Caco-2 (cell line): ENCODE data around the gene RANBP10. TPM values are rescaled to one million over a fixed set of nuclear protein-coding genes. Genes with fewer than 3 reads are reported as not detected.

Experiments
- BruUV-seq: library from RNA; stranded (reverse); fragments of 400-500 nt; replicated peaks from 2 replicates; lab custom pipeline; 2021; lab: Mats Ljungman, UMichigan
- CTCF ChIA-PET: fragments of 300-600 bp; sonication (Branson Sonifier 250); formaldehyde crosslinking; loops from one replicate; lab custom pipeline; 2022; ENCODE audit warnings: antibody characterized with exemption; lab: Charles Lee
- POLR2A ChIA-PET: fragments of 300-600 bp; sonication (Branson Sonifier 250); formaldehyde crosslinking; loops from one replicate; lab custom pipeline; 2022; ENCODE audit warnings: antibody characterized with exemption; lab: Charles Lee
- DNase-seq, 2 experiments: peaks; one replicate each; pipeline versions ENCODE4 v3.0.0 to v3.0.0-alpha.2; 2020 to 2022
- H3K27me3 ChIP-seq: replicated peaks from 2 replicates; pipeline ENCODE4 v1.6.0; 2011; ENCODE audit warnings: low read length; ENCODE audit not compliant: control insufficient read depth, insufficient read depth
- H3K36me3 ChIP-seq: 2 replicates; pipeline ENCODE4 v1.5.1; 2011; ENCODE audit warnings: low read length; ENCODE audit not compliant: control insufficient read depth, insufficient read depth
- H3K4me1 ChIP-seq: fragments of 250-450 bp; sonication (Bioruptor Pico); 2 replicates; pipeline ENCODE4 v1.5.1; 2020; ENCODE audit warnings: mild to moderate bottlenecking
- H3K4me3 ChIP-seq: 2 replicates; pipeline ENCODE4 v1.5.1; 2011; ENCODE audit warnings: low read depth, mild to moderate bottlenecking, control low read depth, low read length
- H3K9me3 ChIP-seq: fragments of 250-450 bp; sonication (Bioruptor Pico); 2 replicates; pipeline ENCODE4 v1.5.1; 2020; ENCODE audit warnings: mild to moderate bottlenecking, moderate library complexity
- H3K27ac Mint-ChIP-seq: one replicate; pipeline ENCODE4 v1.8.0; 2022; ENCODE audit warnings: mixed read lengths; ENCODE audit not compliant: unreplicated experiment
- H3K27me3 Mint-ChIP-seq: one replicate; pipeline ENCODE4 v1.8.0; 2022; ENCODE audit warnings: mixed read lengths; ENCODE audit not compliant: insufficient read depth, unreplicated experiment
- H3K36me3 Mint-ChIP-seq: one replicate; pipeline ENCODE4 v1.8.0; 2022; ENCODE audit warnings: mild to moderate bottlenecking, mixed read lengths; ENCODE audit not compliant: insufficient read depth, unreplicated experiment
- H3K4me1 Mint-ChIP-seq: one replicate; pipeline ENCODE4 v1.8.0; 2022; ENCODE audit warnings: low read depth, mixed read lengths; ENCODE audit not compliant: unreplicated experiment
- H3K4me3 Mint-ChIP-seq: one replicate; pipeline ENCODE4 v1.8.0; 2022; ENCODE audit warnings: mild to moderate bottlenecking, moderate library complexity, mixed read lengths; ENCODE audit not compliant: unreplicated experiment
- H3K9me3 Mint-ChIP-seq: one replicate; pipeline ENCODE4 v1.8.0; 2022; ENCODE audit warnings: mixed read lengths; ENCODE audit not compliant: unreplicated experiment
- CTCF ChIP-seq, 2 experiments: fragments of 200-600 bp in 1 of 2; IDR thresholded peaks; 1 replicate in 1 of 2; 2 replicates in 1 of 2; pipeline versions ENCODE4 v1.5.1 to v1.8.0; 2011 to 2022; ENCODE audit warnings: antibody characterized with exemption in 1 of 2, control low read depth in 1 of 2, inconsistent platforms in 1 of 2, low read depth in 1 of 2, low read length in 1 of 2, mild to moderate bottlenecking in 1 of 2, moderate library complexity in 1 of 2; ENCODE audit not compliant: insufficient read depth in 1 of 2, severe bottlenecking in 1 of 2, unreplicated experiment in 1 of 2
- intact Hi-C: fragments of 100-400 bp; cut with micrococcal nuclease; formaldehyde crosslinking; loops from one replicate; pipeline ENCODE4 v1.10.0; 2022; ENCODE audit not compliant: unreplicated experiment
- total RNA-seq: library from RNA; stranded (reverse); gene quantifications from 2 replicates; pipeline ENCODE4 v1.2.3, GENCODE V29; 2022

RANBP10 gene
- total RNA-seq, 1 experiment from 2014 or later, result 21.8 TPM

GRCh38 chr16:67719778-67720144 is 86.6 kb downstream of the RANBP10 start:
- TF ChIP-seq CTCF (IDR thresholded peaks at IDR 0.05; ENCODE audit: insufficient read depth in 1 of 2, low read depth in 1 of 2, low read length in 1 of 2, severe bottlenecking in 1 of 2, unreplicated experiment in 1 of 2), result no peak
- ChIA-PET CTCF (interaction anchor here (0.5 to 2.5 kb wide), 15 partner anchors 16 to 473 kb away, joined by 3 to 18 read pairs (median 6); partner anchors contain the start of genes ACD, C16orf86, ENKD1 and RANBP10), POLR2A (interaction anchor here (0.6 to 1.9 kb wide), 7 partner anchors 18 to 303 kb away, joined by 3 to 18 read pairs (median 4); partner anchors contain the start of genes ACD, DDX28, DUS2 and PARD6A)
- peak overlapping the region; percentile 86 for H3K27ac Mint-ChIP-seq
- peak overlapping the region; percentile 89 for H3K4me3 Mint-ChIP-seq
- BruUV-seq, result TSS peak; percentile 99
- Histone ChIP-seq H3K9me3 (no peaks in the 10 kb centered on the region), H3K4me3 (peak overlapping the region; percentile 84), H3K36me3 (no peaks in the 10 kb centered on the region), H3K4me1 (peaks cover 25% of the 10 kb centered on the region), H3K27me3 (no peaks in the 10 kb centered on the region)
- H3K27me3 Mint-ChIP-seq, result no peaks in the 10 kb centered on the region
- peaks cover 20% of the 10 kb centered on the region for H3K4me1 Mint-ChIP-seq
- DNase-seq, result peak in 1 of 2 experiments; percentile 45
- no peaks in the 10 kb centered on the region for H3K9me3 Mint-ChIP-seq
- H3K36me3 Mint-ChIP-seq, result peaks cover 14% of the 10 kb centered on the region
- intact Hi-C loops, result loop anchor here (1.0 to 2.0 kb wide), 2 partner anchors 47 to 87 kb away; partner anchors contain the start of genes RANBP10 and TSNAXIP1

GRCh38 chr16:67719048-67719777 is 87.1 kb downstream of the RANBP10 start, which contains the start of gene GFOD2:
GFOD2 (minus strand) TSS chr16:67719316; CDS start chr16:67685715, 33,601 bp downstream.
- CTCF ChIA-PET, result interaction anchor here (0.5 to 2.5 kb wide), 15 partner anchors 16 to 473 kb away, joined by 3 to 18 read pairs (median 6); partner anchors contain the start of genes ACD, C16orf86, ENKD1 and RANBP10
- Histone ChIP-seq H3K36me3 (no peaks in the 10 kb centered on the region), H3K27me3 (no peaks in the 10 kb centered on the region), H3K4me3 (peak within 1 kb of the TSS; percentile 84), H3K4me1 (peaks cover 25% of the 10 kb centered on the region), H3K9me3 (no peaks in the 10 kb centered on the region)
- peak within 1 kb of the TSS; percentile 86 for H3K27ac Mint-ChIP-seq
- no peaks in the 10 kb centered on the region for H3K9me3 Mint-ChIP-seq
- H3K4me1 Mint-ChIP-seq, result peaks cover 20% of the 10 kb centered on the region
- peaks cover 14% of the 10 kb centered on the region for H3K36me3 Mint-ChIP-seq
- intact Hi-C loops, result loop anchor here (1.0 to 2.0 kb wide), 2 partner anchors 46 to 87 kb away; partner anchors contain the start of genes RANBP10 and TSNAXIP1
- H3K27me3 Mint-ChIP-seq, result no peaks in the 10 kb centered on the region
- BruUV-seq, result no TSS peak
- peak within 1 kb of the TSS; percentile 89 for H3K4me3 Mint-ChIP-seq
- TF ChIP-seq CTCF (IDR thresholded peaks at IDR 0.05; ENCODE audit: insufficient read depth in 1 of 2, low read depth in 1 of 2, low read length in 1 of 2, severe bottlenecking in 1 of 2, unreplicated experiment in 1 of 2), result no peak
- POLR2A ChIA-PET, result interaction anchor here (0.6 to 1.9 kb wide), 8 partner anchors 18 to 304 kb away, joined by 3 to 18 read pairs (median 4); partner anchors contain the start of genes ACD, DDX28, DUS2 and PARD6A
- peak; percentile 97 to 99 for DNase-seq

GRCh38 chr16:67718668-67719047 is 87.7 kb downstream of the RANBP10 start:
- peak in 1 of 2 experiments; percentile 14 for DNase-seq
- no peaks in the 10 kb centered on the region for H3K27me3 ChIP-seq
- no peaks in the 10 kb centered on the region for H3K9me3 ChIP-seq
- peak overlapping the region; percentile 84 for H3K4me3 ChIP-seq
- no peaks in the 10 kb centered on the region for H3K9me3 Mint-ChIP-seq
- TF ChIP-seq CTCF (IDR thresholded peaks at IDR 0.05; ENCODE audit: insufficient read depth in 1 of 2, low read depth in 1 of 2, low read length in 1 of 2, severe bottlenecking in 1 of 2, unreplicated experiment in 1 of 2), result no peak
- ChIA-PET CTCF (interaction anchor here (0.9 to 2.5 kb wide), 9 partner anchors 46 to 472 kb away, joined by 3 to 18 read pairs (median 7); partner anchors contain the start of genes ACD, C16orf86, ENKD1 and RANBP10), POLR2A (interaction anchor here (0.7 to 1.9 kb wide), 8 partner anchors 17 to 304 kb away, joined by 3 to 18 read pairs (median 4); partner anchors contain the start of genes ACD, DDX28, DUS2 and PARD6A)
- H3K27me3 Mint-ChIP-seq, result no peaks in the 10 kb centered on the region
- H3K36me3 ChIP-seq, result no peaks in the 10 kb centered on the region
- intact Hi-C loops, result loop anchor here (1.0 to 2.0 kb wide), 2 partner anchors 46 to 88 kb away; partner anchors contain the start of genes RANBP10 and TSNAXIP1
- BruUV-seq, result no TSS peak
- H3K4me3 Mint-ChIP-seq, result peak overlapping the region; percentile 89
- H3K36me3 Mint-ChIP-seq, result peaks cover 14% of the 10 kb centered on the region
- H3K4me1 ChIP-seq, result peaks cover 25% of the 10 kb centered on the region
- peaks cover 20% of the 10 kb centered on the region for H3K4me1 Mint-ChIP-seq
- peak overlapping the region; percentile 86 for H3K27ac Mint-ChIP-seq
